ENCODE measurements around the gene CREB1. TPM values are rescaled to one million over a fixed set of nuclear protein-coding genes. Genes with fewer than 3 reads are reported as not detected.
"Not testable (repeated sequence)": the region's sequence is repeated elsewhere in the genome, so short reads cannot be mapped to it uniquely, and the experiment has no call there.

CREB1 gene
- polyA plus RNA-seq (ENCODE audit: insufficient read length), result 89.8 TPM
- long read RNA-seq, donor 1, full-length matches to known transcripts, result 8 of 26 reads
- long read RNA-seq, donor 1, partial matches to known transcripts, result 18 of 26 reads
- long read RNA-seq, donor 1, other reads (novel, unspliced or antisense), result 0 of 26 reads
- long read RNA-seq, donor 2, full-length matches to known transcripts, result 13 of 13 reads
- long read RNA-seq, donor 2, partial matches to known transcripts, result 0 of 13 reads
- long read RNA-seq, donor 2, other reads (novel, unspliced or antisense), result 0 of 13 reads
- long read RNA-seq, donor 3, full-length matches to known transcripts, result 4 of 16 reads
- long read RNA-seq, donor 3, partial matches to known transcripts, result 12 of 16 reads
- long read RNA-seq, donor 3, other reads (novel, unspliced or antisense), result 0 of 16 reads
- long read RNA-seq, donor 4, result 0 reads
- long read RNA-seq, donor 5, full-length matches to known transcripts, result 7 of 7 reads
- long read RNA-seq, donor 5, partial matches to known transcripts, result 0 of 7 reads
- long read RNA-seq, donor 5, other reads (novel, unspliced or antisense), result 0 of 7 reads
- long read RNA-seq, donor 6, full-length matches to known transcripts, result 15 of 25 reads
- long read RNA-seq, donor 6, partial matches to known transcripts, result 10 of 25 reads
- long read RNA-seq, donor 6, other reads (novel, unspliced or antisense), result 0 of 25 reads
- long read RNA-seq, donor 7, full-length matches to known transcripts, result 14 of 24 reads
- long read RNA-seq, donor 7, partial matches to known transcripts, result 5 of 24 reads
- long read RNA-seq, donor 7, other reads (novel, unspliced or antisense), result 5 of 24 reads
- long read RNA-seq, donor 8, full-length matches to known transcripts, result 5 of 10 reads
- long read RNA-seq, donor 8, partial matches to known transcripts, result 5 of 10 reads
- long read RNA-seq, donor 8, other reads (novel, unspliced or antisense), result 0 of 10 reads

GRCh38 chr2:207529330-207530159 lies at the start of gene CREB1:
Gene CREB1, plus strand, starts transcription at chr2:207529962. Its CDS starts 25,674 bp downstream, at chr2:207555636.
- peak; percentile 97 for DNase-seq

GRCh38 chr2:207480521-207481040 lies 49.2 kb upstream of the CREB1 start:
- no peak for DNase-seq

- DNase-seq, result no peak
These were observed 47.8 kb upstream of the CREB1 start for GRCh38 chr2:207481924-207482323.

GRCh38 chr2:207482630-207483029 lies 47.1 kb upstream of the CREB1 start:
- DNase-seq, result no peak

- DNase-seq, result no peak
These were observed 46.7 kb upstream of the CREB1 start for GRCh38 chr2:207483066-207483465.

- DNase-seq, result no peak
These were observed 46.3 kb upstream of the CREB1 start for GRCh38 chr2:207483477-207483876.

GRCh38 chr2:207484444-207485391 lies 45.0 kb upstream of the CREB1 start:
- no peak for DNase-seq

GRCh38 chr2:207487650-207488311 lies 42.0 kb upstream of the CREB1 start:
- DNase-seq, result no peak

- DNase-seq, result no peak
These were observed 40.5 kb upstream of the CREB1 start for GRCh38 chr2:207489251-207489650.

GRCh38 chr2:207490441-207490840 lies 39.3 kb upstream of the CREB1 start:
- no peak for DNase-seq

- DNase-seq, result no peak
These were observed 38.7 kb upstream of the CREB1 start for GRCh38 chr2:207491086-207491485.

- no peak for DNase-seq
These were observed 37.8 kb upstream of the CREB1 start for GRCh38 chr2:207491956-207492355.

GRCh38 chr2:207492461-207492860 lies 37.3 kb upstream of the CREB1 start:
- DNase-seq, result no peak

- DNase-seq, result no peak
These were observed 35.6 kb upstream of the CREB1 start for GRCh38 chr2:207494137-207494536.

GRCh38 chr2:207496936-207497335 lies 32.8 kb upstream of the CREB1 start:
- not testable (repeated sequence) for DNase-seq

- no peak for DNase-seq
These were observed 32.2 kb upstream of the CREB1 start for GRCh38 chr2:207497596-207497995.

- no peak for DNase-seq
These were observed 31.3 kb upstream of the CREB1 start for GRCh38 chr2:207498427-207498826.

GRCh38 chr2:207499114-207499513 lies 30.6 kb upstream of the CREB1 start:
- no peak for DNase-seq

- DNase-seq, result no peak
These were observed 27.8 kb upstream of the CREB1 start for GRCh38 chr2:207501802-207502576.

Measured in left kidney (tissue), 8 donors.